Thyroid gland (tissue), 4 donors: ENCODE measurements around the gene LIMCH1. TPM values are rescaled to one million over a fixed set of nuclear protein-coding genes. Genes with fewer than 3 reads are reported as not detected.

ENCODE experiments used
- DNase-seq, 2 donors: peaks; one replicate each; pipeline ENCODE4 v3.0.0-alpha.2; 2019
- H3K27ac ChIP-seq, 3 donors: fragments of 200-600 bp; sonication (generic); 1 replicate in 2 of 3; 2 replicates in 1 of 3; pipeline ENCODE4 v1.5.1; 2016 to 2019; ENCODE audit warnings: mild to moderate bottlenecking in 1 of 3, moderate library complexity in 1 of 3
- H3K27me3 ChIP-seq: fragments of 200-600 bp; sonication (generic); one replicate; pipeline ENCODE4 v1.5.1; 2019
- H3K36me3 ChIP-seq, 2 donors: fragments of 200-600 bp; sonication (generic); one replicate each; pipeline ENCODE4 v1.5.1; 2016 to 2019
- H3K4me1 ChIP-seq, 2 donors: fragments of 200-600 bp; sonication (generic); one replicate each; pipeline ENCODE4 v1.5.1; 2017 to 2019
- H3K4me3 ChIP-seq, 3 donors: fragments of 200-600 bp; sonication (generic); replicated peaks in 1 of 3; 1 replicate in 2 of 3; 2 replicates in 1 of 3; pipeline ENCODE4 v1.5.1; 2016; ENCODE audit warnings: mild to moderate bottlenecking in 1 of 3
- H3K9me3 ChIP-seq: fragments of 200-600 bp; sonication (generic); one replicate; pipeline ENCODE4 v1.5.1; 2017
- CTCF ChIP-seq, 6 experiments: fragments of 200-600 bp in 3 of 6; fragments of 450-650 bp in 3 of 6; sonication (generic) in 3 of 6; IDR thresholded peaks; one replicate each; pipeline ENCODE4 v1.5.1; 2016 to 2019; ENCODE audit warnings: antibody characterized with exemption in 6 of 6, mild to moderate bottlenecking in 2 of 6, inconsistent platforms in 1 of 6, moderate library complexity in 1 of 6
- POLR2A ChIP-seq, 2 donors: fragments of 450-650 bp; IDR thresholded peaks; one replicate each; pipeline ENCODE4 v1.6.1; 2017; ENCODE audit warnings: antibody characterized with exemption in 2 of 2, mild to moderate bottlenecking in 2 of 2, moderate library complexity in 1 of 2
- WGBS, 2 donors: methylation state at CpG; one replicate each; pipeline ENCODE4 v1.1.5; 2017; 5-methylcytosine and 5-hydroxymethylcytosine counted together
- intact Hi-C: fragments of 100-400 bp; cut with DNase I; formaldehyde crosslinking; loops from one replicate; pipeline ENCODE4 v1.15.1; 2023
- total RNA-seq, 4 donors: library from RNA; depleted of rRNA; stranded (reverse); fragments of >200 nt; gene quantifications; one replicate each; pipeline ENCODE4 v1.2.3, GENCODE V29; 2016

LIMCH1 gene
- total RNA-seq, 4 donors from 2014 or later = 136 to 267 (median 156) TPM

GRCh38 chr4:41745292-41746024, 207.5 kb downstream of the LIMCH1 start:
- 8 to 9% methylated on average over 21 to 29 of the region's 54 CpGs for WGBS, 2 donors
- Histone ChIP-seq H3K4me3 (no peak overlapping the region), H3K9me3 (no peaks in the 10 kb centered on the region), H3K36me3 (no peaks in the 10 kb centered on the region), H3K4me1 (peaks cover 6 to 13% of the 10 kb centered on the region in 2 donors), H3K27me3 (peaks cover 53% of the 10 kb centered on the region), H3K27ac (no peak overlapping the region)
- DNase-seq = no peak
- intact Hi-C loops = no loop called here
- TF ChIP-seq POLR2A (IDR thresholded peaks at IDR 0.05) = no peak
- no peak for TF ChIP-seq CTCF (IDR thresholded peaks at IDR 0.05)

DNA sequence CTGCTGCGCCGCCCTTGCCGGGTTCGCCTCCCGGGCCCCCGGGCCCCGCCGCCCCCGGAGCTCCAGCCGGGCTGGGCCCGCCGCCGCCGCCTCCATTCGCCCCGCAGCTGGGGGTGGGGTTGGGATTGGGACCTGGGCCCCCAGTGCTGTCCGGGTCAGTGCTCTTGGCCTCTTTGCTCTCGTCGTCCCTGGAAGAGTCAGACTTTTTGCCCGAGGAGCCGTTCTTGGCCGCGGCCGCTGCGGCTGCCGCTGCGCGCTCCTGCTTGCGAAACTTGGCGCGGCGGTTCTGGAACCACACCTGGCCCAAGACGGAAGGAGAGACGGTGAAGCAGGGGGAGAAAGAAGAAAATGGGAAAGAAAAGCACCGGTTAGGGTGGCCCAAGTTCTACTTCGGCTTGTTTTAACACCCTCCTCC, 208.1 kb downstream of the LIMCH1 start:
- H3K4me1 ChIP-seq = peaks cover 6 to 17% of the 10 kb centered on the region in 2 donors
- no peak overlapping the region for H3K4me3 ChIP-seq
- 2 to 3% methylated on average over 16 to 20 of the region's 36 CpGs for WGBS, 2 donors
- no peaks in the 10 kb centered on the region for H3K36me3 ChIP-seq
- intact Hi-C loops = no loop called here
- peaks cover 58% of the 10 kb centered on the region for H3K27me3 ChIP-seq
- DNase-seq = no peak
- no peak overlapping the region for H3K27ac ChIP-seq
- H3K9me3 ChIP-seq = no peaks in the 10 kb centered on the region
- TF ChIP-seq POLR2A (IDR thresholded peaks at IDR 0.05) (no peak), CTCF (IDR thresholded peaks at IDR 0.05) (no peak)

GRCh38 chr4:41746440-41747229, 208.7 kb downstream of the LIMCH1 start:
- Histone ChIP-seq H3K27me3 (peaks cover 64% of the 10 kb centered on the region), H3K4me1 (peaks cover 11 to 23% of the 10 kb centered on the region in 2 donors), H3K27ac (no peak overlapping the region), H3K36me3 (no peaks in the 10 kb centered on the region), H3K9me3 (no peaks in the 10 kb centered on the region), H3K4me3 (no peak overlapping the region)
- DNase-seq = no peak
- no peak for TF ChIP-seq CTCF (IDR thresholded peaks at IDR 0.05)
- no peak for TF ChIP-seq POLR2A (IDR thresholded peaks at IDR 0.05)
- intact Hi-C loops = no loop called here
- 5 to 10% methylated on average over 35 to 36 of the region's 37 CpGs for WGBS, 2 donors

DNA sequence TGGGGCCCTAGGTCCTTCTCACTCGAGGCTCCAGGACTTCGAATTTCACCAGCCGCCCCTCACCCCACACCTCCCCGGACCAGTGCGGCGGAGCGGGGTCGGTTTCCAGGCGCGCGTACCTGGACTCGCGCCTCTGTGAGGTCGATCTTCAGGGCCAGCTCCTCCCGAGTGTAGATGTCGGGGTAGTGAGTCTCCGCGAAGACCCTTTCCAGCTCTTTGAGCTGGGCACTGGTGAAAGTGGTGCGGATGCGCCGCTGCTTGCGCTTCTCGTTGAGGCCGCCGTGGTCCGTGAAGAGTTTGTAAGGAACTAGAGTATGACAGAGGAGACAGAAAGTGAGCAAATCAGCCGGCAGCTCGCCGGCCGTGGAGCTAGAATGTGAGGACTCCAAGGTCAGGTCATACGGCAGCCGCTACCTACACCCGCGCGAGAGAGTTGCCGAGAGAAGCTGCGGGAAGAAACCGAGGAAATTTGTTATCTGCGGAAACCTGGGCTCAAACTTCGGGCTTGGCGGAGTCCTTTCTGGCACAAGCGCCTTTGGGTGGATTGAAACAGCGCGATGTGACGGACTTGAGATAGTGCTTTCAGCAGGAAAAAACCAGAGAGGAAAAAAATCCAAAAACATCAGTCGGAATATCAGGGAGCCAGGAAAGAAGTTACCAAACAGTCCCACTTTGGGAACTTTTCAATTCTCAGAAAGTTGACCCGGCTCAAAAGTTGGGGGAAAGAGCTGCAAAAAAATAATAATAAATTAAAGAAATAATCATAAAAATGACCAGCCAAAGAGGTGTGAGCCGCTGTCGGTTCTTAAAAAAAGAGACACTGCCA, 209.5 kb downstream of the LIMCH1 start:
- TF ChIP-seq POLR2A (IDR thresholded peaks at IDR 0.05) = no peak
- no peak for TF ChIP-seq CTCF (IDR thresholded peaks at IDR 0.05)
- WGBS, 2 donors = 6 to 9% methylated on average over 34 to 48 of the region's 49 CpGs
- intact Hi-C loops = no loop called here
- Histone ChIP-seq H3K4me3 (no peak overlapping the region), H3K27me3 (peaks cover 72% of the 10 kb centered on the region), H3K9me3 (no peaks in the 10 kb centered on the region), H3K27ac (no peak overlapping the region), H3K4me1 (peaks cover 11 to 24% of the 10 kb centered on the region in 2 donors), H3K36me3 (no peaks in the 10 kb centered on the region)
- DNase-seq = no peak
